ENCODE measurements around the gene IQCE. TPM values are rescaled to one million over a fixed set of nuclear protein-coding genes. Genes with fewer than 3 reads are reported as not detected.
A peak's percentile ranks its signal among the peaks of the same experiment; 100 is the strongest.
"Not testable (repeated sequence)": the region's sequence is repeated elsewhere in the genome, so short reads cannot be mapped to it uniquely, and the experiment has no call there.

The IQCE gene
- total RNA-seq, 1 donor from 2014 or later, result 11.4 TPM

- no peaks in the 10 kb centered on the region for H3K9me3 ChIP-seq
- H3K4me1 ChIP-seq, result peaks cover 3 to 19% of the 10 kb centered on the region in 2 donors
- DNase-seq (ENCODE audit: low spot score in 2 of 2), result peak in 1 of 2 donors; percentile 86
- H3K27ac ChIP-seq, result peak overlapping the region; percentile 71 to 77
- H3K4me3 ChIP-seq, result peak overlapping the region in 1 of 2 donors; percentile 15
- no peak for TF ChIP-seq CTCF (IDR thresholded peaks at IDR 0.05)
- no peaks in the 10 kb centered on the region for H3K27me3 ChIP-seq
- H3K36me3 ChIP-seq, result no peaks in the 10 kb centered on the region
- intact Hi-C loops (cut with DNase I), result no loop called here
Measured at GRCh38 chr7:2607122-2607922, 48.5 kb downstream of the IQCE start.

GRCh38 chr7:2607923-2608904, 49.4 kb downstream of the IQCE start:
- H3K36me3 ChIP-seq, result no peaks in the 10 kb centered on the region
- no peaks in the 10 kb centered on the region for H3K9me3 ChIP-seq
- peak overlapping the region; percentile 71 to 77 for H3K27ac ChIP-seq
- peaks cover 5 to 22% of the 10 kb centered on the region in 2 donors for H3K4me1 ChIP-seq
- TF ChIP-seq CTCF (IDR thresholded peaks at IDR 0.05), result no peak
- intact Hi-C loops (cut with DNase I), result no loop called here
- no peak for DNase-seq (ENCODE audit: low spot score in 2 of 2)
- H3K4me3 ChIP-seq, result no peak overlapping the region
- H3K27me3 ChIP-seq, result no peaks in the 10 kb centered on the region

GRCh38 chr7:2608921-2609411, 50.2 kb downstream of the IQCE start:
- intact Hi-C loops (cut with DNase I), result no loop called here
- H3K4me3 ChIP-seq, result peak overlapping the region in 1 of 2 donors; percentile 9
- peak overlapping the region in 1 of 2 donors; percentile 19 for H3K27ac ChIP-seq
- no peaks in the 10 kb centered on the region for H3K27me3 ChIP-seq
- H3K36me3 ChIP-seq, result no peaks in the 10 kb centered on the region
- no peaks in the 10 kb centered on the region for H3K9me3 ChIP-seq
- TF ChIP-seq CTCF (IDR thresholded peaks at IDR 0.05), result peak in 1 of 3 experiments; percentile 17
- no peak for DNase-seq (ENCODE audit: low spot score in 2 of 2)
- peaks cover 13 to 29% of the 10 kb centered on the region in 2 donors for H3K4me1 ChIP-seq

GRCh38 chr7:2609646-2610045, 50.9 kb downstream of the IQCE start:
- H3K27ac ChIP-seq, result peak overlapping the region; percentile 7 to 19
- DNase-seq (ENCODE audit: low spot score in 2 of 2); H3K36me3 ChIP-seq; H3K27me3 ChIP-seq; H3K4me3 ChIP-seq; H3K9me3 ChIP-seq: not testable (repeated sequence)
- H3K4me1 ChIP-seq, result peaks cover 13 to 31% of the 10 kb centered on the region in 2 donors
- intact Hi-C loops (cut with DNase I), result loop anchor here (5.0 kb wide), 1 partner anchor 52 kb away; the partner anchor contains the start of genes BRAT1 and IQCE

- Histone ChIP-seq H3K4me3 (no peak overlapping the region), H3K4me1 (peaks cover 13 to 34% of the 10 kb centered on the region in 2 donors), H3K9me3 (no peaks in the 10 kb centered on the region), H3K27ac (no peak overlapping the region), H3K36me3 (no peaks in the 10 kb centered on the region), H3K27me3 (no peaks in the 10 kb centered on the region)
- no peak for TF ChIP-seq CTCF (IDR thresholded peaks at IDR 0.05)
- no peak for DNase-seq (ENCODE audit: low spot score in 2 of 2)
- intact Hi-C loops (cut with DNase I), result loop anchor here (5.0 kb wide), 1 partner anchor 53 kb away; the partner anchor contains the start of genes BRAT1 and IQCE
Measured at GRCh38 chr7:2610466-2610865, 51.7 kb downstream of the IQCE start.
